SU-DHL-6 (cell line): ENCODE results near the gene HNF4A.

Source experiments
- EZH2phosphoT487 ChIP-seq: fragments of 200-600 bp; sonication (generic), shearing (Covaris generic); conservative IDR thresholded peaks from 2 replicates; pipeline ENCODE4 v1.6.1; 2018; ENCODE audit warnings: mild to moderate bottlenecking, antibody characterized with exemption, low read length, moderate library complexity, mixed read lengths
- TF ChIP-seq, protein P1 (sequence below): fragments of 200-600 bp; sonication (generic); IDR thresholded peaks from one replicate; pipeline ENCODE4 v1.5.1; 2017; ENCODE audit warnings: antibody characterized with exemption, mild to moderate bottlenecking, low read length, moderate library complexity; ENCODE audit not compliant: insufficient read depth, poor library complexity, severe bottlenecking

DNA sequence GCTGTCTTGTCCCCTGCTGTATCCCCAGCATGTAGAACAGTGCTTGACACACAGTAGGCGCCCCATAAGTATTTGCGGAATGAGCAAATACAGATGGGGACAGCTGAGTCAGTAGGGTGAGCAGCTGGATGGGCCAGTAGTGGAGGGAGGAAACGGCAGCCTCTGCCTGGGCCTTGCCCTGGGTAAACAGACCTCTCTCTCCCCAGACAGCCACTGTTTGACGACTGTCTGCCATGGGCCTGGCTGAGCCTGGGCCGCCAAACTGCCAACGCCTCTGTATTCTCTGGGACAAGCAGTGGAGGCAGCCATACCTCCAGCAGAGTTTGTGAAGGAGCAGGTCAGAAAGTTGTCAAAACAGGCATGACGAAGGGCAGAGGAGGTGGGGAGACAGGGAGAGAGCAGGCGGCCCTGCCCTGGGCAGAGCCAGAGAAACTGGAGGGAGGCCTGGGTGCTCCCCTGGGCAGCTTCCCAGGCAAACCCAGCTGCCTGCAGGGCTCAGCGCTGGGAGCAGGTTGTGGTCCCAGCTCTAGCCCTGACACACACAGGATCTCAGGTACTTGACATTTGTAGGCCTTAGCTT, 15.2 kb downstream of the HNF4A start:
- TF ChIP-seq, protein P1, sequence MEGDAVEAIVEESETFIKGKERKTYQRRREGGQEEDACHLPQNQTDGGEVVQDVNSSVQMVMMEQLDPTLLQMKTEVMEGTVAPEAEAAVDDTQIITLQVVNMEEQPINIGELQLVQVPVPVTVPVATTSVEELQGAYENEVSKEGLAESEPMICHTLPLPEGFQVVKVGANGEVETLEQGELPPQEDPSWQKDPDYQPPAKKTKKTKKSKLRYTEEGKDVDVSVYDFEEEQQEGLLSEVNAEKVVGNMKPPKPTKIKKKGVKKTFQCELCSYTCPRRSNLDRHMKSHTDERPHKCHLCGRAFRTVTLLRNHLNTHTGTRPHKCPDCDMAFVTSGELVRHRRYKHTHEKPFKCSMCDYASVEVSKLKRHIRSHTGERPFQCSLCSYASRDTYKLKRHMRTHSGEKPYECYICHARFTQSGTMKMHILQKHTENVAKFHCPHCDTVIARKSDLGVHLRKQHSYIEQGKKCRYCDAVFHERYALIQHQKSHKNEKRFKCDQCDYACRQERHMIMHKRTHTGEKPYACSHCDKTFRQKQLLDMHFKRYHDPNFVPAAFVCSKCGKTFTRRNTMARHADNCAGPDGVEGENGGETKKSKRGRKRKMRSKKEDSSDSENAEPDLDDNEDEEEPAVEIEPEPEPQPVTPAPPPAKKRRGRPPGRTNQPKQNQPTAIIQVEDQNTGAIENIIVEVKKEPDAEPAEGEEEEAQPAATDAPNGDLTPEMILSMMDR, result no peak
- no peak for TF ChIP-seq EZH2phosphoT487
